Central memory CD8-positive, alpha-beta T cell (primary cell): ENCODE results near the gene SMURF1.

Experiments used
- ATAC-seq: fragments of 150-1000 bp; cut with Tn5 transposase; replicated peaks from 2 replicates; pipeline ENCODE4 v1.10.0; 2022; ENCODE audit warnings: mild to moderate bottlenecking, moderate FRiP score, moderate number of reproducible peaks; ENCODE audit not compliant: poor library complexity, severe bottlenecking; ENCODE audit errors: extremely low read depth
- DNase-seq, 2 donors: peaks; one replicate each; pipeline ENCODE4 v3.0.0; 2021; ENCODE audit warnings: low spot score in 2 of 2
- H3K27ac Mint-ChIP-seq: one replicate; pipeline ENCODE4 v1.8.0; 2022; ENCODE audit warnings: low read depth, mild to moderate bottlenecking, moderate library complexity, mixed read lengths
- H3K27me3 Mint-ChIP-seq: one replicate; pipeline ENCODE4 v1.8.0; 2022; ENCODE audit warnings: mixed read lengths
- H3K36me3 Mint-ChIP-seq: one replicate; pipeline ENCODE4 v1.8.0; 2022; ENCODE audit warnings: mild to moderate bottlenecking, moderate library complexity, mixed read lengths; ENCODE audit not compliant: insufficient read depth
- H3K4me1 Mint-ChIP-seq: one replicate; pipeline ENCODE4 v1.8.0; 2022; ENCODE audit warnings: mixed read lengths
- H3K4me3 Mint-ChIP-seq: one replicate; pipeline ENCODE4 v1.8.0; 2022; ENCODE audit warnings: mild to moderate bottlenecking, moderate library complexity, mixed read lengths
- H3K9me3 Mint-ChIP-seq: one replicate; pipeline ENCODE4 v1.8.0; 2022; ENCODE audit warnings: mixed read lengths

SMURF1 gene

DNA sequence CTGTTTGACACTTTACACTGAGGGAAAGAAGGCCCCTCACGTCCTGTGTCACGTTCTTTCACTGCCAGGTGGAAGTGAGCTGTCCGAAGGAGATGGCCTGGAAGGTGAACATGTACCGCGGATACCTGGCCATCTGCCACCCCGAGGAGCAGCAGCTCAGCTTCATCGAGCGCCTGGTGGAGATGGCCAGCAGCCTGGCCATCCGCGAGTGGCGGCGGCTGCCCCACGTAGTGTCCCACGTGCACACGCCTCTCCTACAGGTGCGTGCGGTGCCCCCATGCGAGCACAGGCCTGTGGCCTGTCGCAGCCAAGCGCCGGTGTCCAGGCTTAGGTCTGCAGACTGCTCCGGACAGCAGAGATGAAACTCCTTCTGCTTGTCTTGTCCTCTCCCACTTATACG lies 162.2 kb downstream of the SMURF1 start:
- H3K27ac Mint-ChIP-seq, result no peak overlapping the region
- no peaks in the 10 kb centered on the region for H3K4me1 Mint-ChIP-seq
- no peaks in the 10 kb centered on the region for H3K9me3 Mint-ChIP-seq
- H3K4me3 Mint-ChIP-seq, result no peak overlapping the region
- no peak for ATAC-seq
- peaks cover 74% of the 10 kb centered on the region for H3K36me3 Mint-ChIP-seq
- no peak for DNase-seq
- H3K27me3 Mint-ChIP-seq, result no peaks in the 10 kb centered on the region

GRCh38 chr7:98978672-98979071 lies 165.2 kb downstream of the SMURF1 start:
- H3K27me3 Mint-ChIP-seq, result no peaks in the 10 kb centered on the region
- H3K4me3 Mint-ChIP-seq, result no peak overlapping the region
- no peak for DNase-seq
- no peak for ATAC-seq
- H3K36me3 Mint-ChIP-seq, result peaks cover 78% of the 10 kb centered on the region
- H3K4me1 Mint-ChIP-seq, result peaks cover 5% of the 10 kb centered on the region
- no peak overlapping the region for H3K27ac Mint-ChIP-seq
- no peaks in the 10 kb centered on the region for H3K9me3 Mint-ChIP-seq
